ENCODE results near the gene PKD2. TPM values are rescaled to one million over a fixed set of nuclear protein-coding genes. Genes with fewer than 3 reads are reported as not detected.
A peak's percentile ranks its signal among the peaks of the same experiment; 100 is the strongest.

The PKD2 gene
- total and polyA plus RNA-seq, 4 donors, result 8.5 to 71.2 (median 17.1) TPM

DNA sequence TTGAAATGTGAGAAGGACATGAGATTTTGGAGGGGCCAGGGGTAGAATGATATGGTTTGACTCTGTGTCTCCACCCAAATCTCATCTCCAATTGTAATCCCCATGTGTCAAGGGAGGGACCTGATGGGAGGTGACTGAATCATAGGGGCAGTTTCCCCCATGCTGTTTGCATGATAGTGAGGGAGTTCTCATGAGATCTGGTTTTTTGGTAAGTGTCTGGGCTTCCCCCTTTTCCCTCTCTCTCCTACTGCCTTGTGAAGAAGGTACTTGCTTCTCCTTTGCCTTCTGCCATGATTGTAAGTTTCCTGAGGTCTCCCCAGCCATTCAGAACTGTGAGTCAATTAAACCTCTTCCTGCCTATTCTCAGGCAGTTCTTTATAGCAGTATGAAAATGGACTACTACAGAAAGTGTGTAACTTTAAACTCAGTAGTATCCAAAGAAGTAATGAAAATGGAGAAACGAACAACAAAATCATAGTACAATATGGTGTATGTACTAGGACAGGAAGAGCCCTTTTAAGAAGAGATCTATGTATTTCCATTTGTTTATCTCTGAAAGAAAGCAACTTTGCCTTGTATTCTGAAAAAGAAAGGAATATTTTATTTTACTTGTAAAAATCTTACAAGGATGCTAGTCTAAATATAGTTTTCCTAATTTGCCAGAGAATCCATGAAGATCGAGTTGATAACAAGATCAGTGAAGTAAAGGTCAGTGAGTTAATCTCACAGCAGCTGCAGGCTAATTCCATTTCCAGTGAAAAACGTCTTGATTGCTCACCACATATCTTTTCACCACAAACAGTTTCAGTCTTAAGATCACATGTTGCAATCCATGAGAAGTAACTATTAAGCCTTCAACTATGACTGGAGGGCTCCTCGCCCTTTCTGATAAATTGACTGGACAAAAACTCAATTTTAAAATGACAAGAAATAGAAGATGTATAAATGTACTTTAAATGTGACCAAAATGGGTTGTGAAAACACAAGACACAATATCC lies 20.5 kb downstream of the PKD2 start:
- Histone ChIP-seq H3K4me1 (ENCODE audit: control insufficient read depth in 5 of 5, insufficient read depth in 5 of 5, low read length in 5 of 5) (peaks cover 0 to 2% (median 0%) of the 10 kb centered on the region in 5 donors), H3K9me3 (ENCODE audit: control insufficient read depth in 4 of 4, insufficient read depth in 3 of 4, low read length in 3 of 4) (peaks cover 0 to 5% (median 3%) of the 10 kb centered on the region in 4 donors), H3K27ac (ENCODE audit: low read depth in 1 of 2, low read length in 1 of 2) (peak overlapping the region in 1 of 2 donors; percentile 40), H3K9ac (ENCODE audit: insufficient read depth in 1 of 2, low read length in 2 of 2) (no peak overlapping the region), H3K4me3 (no peak overlapping the region), H3K36me3 (ENCODE audit: control insufficient read depth in 4 of 4, insufficient read depth in 4 of 4, low read length in 4 of 4) (peaks cover 1 to 17% (median 14%) of the 10 kb centered on the region in 4 donors), H3K27me3 (ENCODE audit: control insufficient read depth in 3 of 3, insufficient read depth in 3 of 3, low read length in 2 of 3) (no peaks in the 10 kb centered on the region)
- 41 to 49% methylated on average over 4 of the region's 4 CpGs for WGBS, 2 donors
- DNase-seq, result peak in 1 of 3 donors; percentile 12
- peak; percentile 70 for ATAC-seq (ENCODE audit: insufficient read depth, low FRiP score)
- TF ChIP-seq, protein P1, sequence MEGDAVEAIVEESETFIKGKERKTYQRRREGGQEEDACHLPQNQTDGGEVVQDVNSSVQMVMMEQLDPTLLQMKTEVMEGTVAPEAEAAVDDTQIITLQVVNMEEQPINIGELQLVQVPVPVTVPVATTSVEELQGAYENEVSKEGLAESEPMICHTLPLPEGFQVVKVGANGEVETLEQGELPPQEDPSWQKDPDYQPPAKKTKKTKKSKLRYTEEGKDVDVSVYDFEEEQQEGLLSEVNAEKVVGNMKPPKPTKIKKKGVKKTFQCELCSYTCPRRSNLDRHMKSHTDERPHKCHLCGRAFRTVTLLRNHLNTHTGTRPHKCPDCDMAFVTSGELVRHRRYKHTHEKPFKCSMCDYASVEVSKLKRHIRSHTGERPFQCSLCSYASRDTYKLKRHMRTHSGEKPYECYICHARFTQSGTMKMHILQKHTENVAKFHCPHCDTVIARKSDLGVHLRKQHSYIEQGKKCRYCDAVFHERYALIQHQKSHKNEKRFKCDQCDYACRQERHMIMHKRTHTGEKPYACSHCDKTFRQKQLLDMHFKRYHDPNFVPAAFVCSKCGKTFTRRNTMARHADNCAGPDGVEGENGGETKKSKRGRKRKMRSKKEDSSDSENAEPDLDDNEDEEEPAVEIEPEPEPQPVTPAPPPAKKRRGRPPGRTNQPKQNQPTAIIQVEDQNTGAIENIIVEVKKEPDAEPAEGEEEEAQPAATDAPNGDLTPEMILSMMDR (IDR thresholded peaks at IDR 0.05; ENCODE audit: control extremely low read depth, extremely low read depth), result no peak

DNA sequence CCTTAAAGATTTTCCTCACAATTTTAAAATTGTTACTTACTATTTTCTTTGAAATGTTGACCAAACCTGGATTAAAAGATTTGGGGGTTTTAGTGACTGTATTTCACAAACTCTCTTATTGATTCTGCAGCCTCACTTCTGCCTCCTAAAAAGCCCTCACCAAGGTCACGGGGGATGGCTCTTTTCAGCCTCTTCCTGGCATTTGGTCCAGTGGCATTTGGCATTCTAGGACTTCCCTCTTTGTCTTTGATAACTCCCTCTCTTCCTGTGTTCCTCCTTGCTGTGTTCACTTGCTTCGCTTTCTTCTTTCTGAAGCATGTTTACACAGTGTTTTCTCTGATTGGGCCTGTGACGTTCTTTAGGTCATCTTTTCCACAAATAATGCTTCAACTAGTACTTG lies 21.5 kb downstream of the PKD2 start:
- no peak for DNase-seq
- Histone ChIP-seq H3K27ac (ENCODE audit: low read depth in 1 of 2, low read length in 1 of 2) (no peak overlapping the region), H3K9ac (ENCODE audit: insufficient read depth in 1 of 2, low read length in 2 of 2) (no peak overlapping the region), H3K4me1 (ENCODE audit: control insufficient read depth in 5 of 5, insufficient read depth in 5 of 5, low read length in 5 of 5) (peaks cover 0 to 2% (median 0%) of the 10 kb centered on the region in 5 donors), H3K27me3 (ENCODE audit: control insufficient read depth in 3 of 3, insufficient read depth in 3 of 3, low read length in 2 of 3) (no peaks in the 10 kb centered on the region), H3K4me3 (no peak overlapping the region), H3K9me3 (ENCODE audit: control insufficient read depth in 4 of 4, insufficient read depth in 3 of 4, low read length in 3 of 4) (peaks cover 0 to 5% (median 3%) of the 10 kb centered on the region in 4 donors), H3K36me3 (ENCODE audit: control insufficient read depth in 4 of 4, insufficient read depth in 4 of 4, low read length in 4 of 4) (peaks cover 2 to 17% (median 13%) of the 10 kb centered on the region in 4 donors)
- WGBS, 2 donors, result 43 to 50% methylated on average over 3 of the region's 3 CpGs
- TF ChIP-seq, protein P1 (IDR thresholded peaks at IDR 0.05; ENCODE audit: control extremely low read depth, extremely low read depth), result no peak
- ATAC-seq (ENCODE audit: insufficient read depth, low FRiP score), result no peak

DNA sequence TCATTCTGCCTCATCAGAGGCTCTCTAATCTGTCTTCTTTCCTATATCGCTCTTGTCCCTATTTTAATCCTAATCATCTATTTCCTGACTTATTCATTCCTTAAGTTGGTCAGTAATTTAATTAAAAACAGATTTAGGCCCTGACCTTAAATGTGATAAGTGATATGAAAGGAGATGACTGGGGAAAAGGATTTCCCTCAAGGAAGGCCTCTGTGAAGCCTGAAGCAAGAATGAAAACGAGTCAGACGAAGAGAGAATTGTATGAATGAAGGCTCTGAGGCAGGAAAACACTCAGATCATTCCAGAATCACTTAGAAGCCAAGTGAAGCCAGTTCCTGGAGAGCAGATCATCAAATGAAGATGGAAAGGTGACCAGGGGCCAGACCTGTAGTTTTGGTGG lies 22.1 kb downstream of the PKD2 start:
- Histone ChIP-seq H3K4me1 (ENCODE audit: control insufficient read depth in 5 of 5, insufficient read depth in 5 of 5, low read length in 5 of 5) (peaks cover 0 to 2% (median 0%) of the 10 kb centered on the region in 5 donors), H3K9me3 (ENCODE audit: control insufficient read depth in 4 of 4, insufficient read depth in 3 of 4, low read length in 3 of 4) (peaks cover 0 to 5% (median 3%) of the 10 kb centered on the region in 4 donors), H3K9ac (ENCODE audit: insufficient read depth in 1 of 2, low read length in 2 of 2) (no peak overlapping the region), H3K27ac (ENCODE audit: low read depth in 1 of 2, low read length in 1 of 2) (no peak overlapping the region), H3K4me3 (no peak overlapping the region), H3K27me3 (ENCODE audit: control insufficient read depth in 3 of 3, insufficient read depth in 3 of 3, low read length in 2 of 3) (no peaks in the 10 kb centered on the region), H3K36me3 (ENCODE audit: control insufficient read depth in 4 of 4, insufficient read depth in 4 of 4, low read length in 4 of 4) (peaks cover 2 to 17% (median 13%) of the 10 kb centered on the region in 4 donors)
- DNase-seq, result no peak
- no peak for ATAC-seq (ENCODE audit: insufficient read depth, low FRiP score)
- TF ChIP-seq, protein P1 (IDR thresholded peaks at IDR 0.05; ENCODE audit: control extremely low read depth, extremely low read depth), result no peak
- 84 to 96% methylated on average over 3 of the region's 3 CpGs for WGBS, 2 donors

Data from lung (tissue), 12 donors.